ENCODE data around the gene EEPD1. TPM values are rescaled to one million over a fixed set of nuclear protein-coding genes. Genes with fewer than 3 reads are reported as not detected.

Gene EEPD1
- total RNA-seq, 2 donors from 2014 or later = 8.2 to 10.0 TPM

GRCh38 chr7:36110584-36110983, 42.5 kb upstream of the EEPD1 start:
- intact Hi-C loops (cut with DNase I) = no loop called here
- Histone ChIP-seq H3K4me1 (peaks cover 2% of the 10 kb centered on the region), H3K9me3 (no peaks in the 10 kb centered on the region), H3K27me3 (no peaks in the 10 kb centered on the region), H3K27ac (no peak overlapping the region), H3K9ac (ENCODE audit: low read depth in 2 of 2, low read length in 2 of 2) (no peak overlapping the region), H3K36me3 (no peaks in the 10 kb centered on the region), H3K4me3 (no peak overlapping the region)
- TF ChIP-seq CTCF (IDR thresholded peaks at IDR 0.05) = no peak
- no peak for DNase-seq

GRCh38 chr7:36112969-36113368, 40.1 kb upstream of the EEPD1 start:
- intact Hi-C loops (cut with DNase I) = no loop called here
- Histone ChIP-seq H3K27ac (no peak overlapping the region), H3K9ac (ENCODE audit: low read depth in 2 of 2, low read length in 2 of 2) (no peak overlapping the region), H3K4me1 (peaks cover 9% of the 10 kb centered on the region), H3K4me3 (no peak overlapping the region), H3K27me3 (no peaks in the 10 kb centered on the region), H3K9me3 (no peaks in the 10 kb centered on the region), H3K36me3 (no peaks in the 10 kb centered on the region)
- no peak for DNase-seq
- TF ChIP-seq CTCF (IDR thresholded peaks at IDR 0.05) = no peak

- H3K27ac ChIP-seq = no peak overlapping the region
- H3K27me3 ChIP-seq = no peaks in the 10 kb centered on the region
- H3K4me1 ChIP-seq = peaks cover 9% of the 10 kb centered on the region
- intact Hi-C loops (cut with DNase I) = no loop called here
- no peak for DNase-seq
- no peaks in the 10 kb centered on the region for H3K36me3 ChIP-seq
- H3K9me3 ChIP-seq = no peaks in the 10 kb centered on the region
- no peak for TF ChIP-seq CTCF (IDR thresholded peaks at IDR 0.05)
- H3K4me3 ChIP-seq = no peak overlapping the region
- no peak overlapping the region for H3K9ac ChIP-seq (ENCODE audit: low read depth in 2 of 2, low read length in 2 of 2)
Measured at GRCh38 chr7:36114355-36114754, 38.7 kb upstream of the EEPD1 start.

- Histone ChIP-seq H3K4me3 (no peak overlapping the region), H3K36me3 (no peaks in the 10 kb centered on the region), H3K9ac (ENCODE audit: low read depth in 2 of 2, low read length in 2 of 2) (no peak overlapping the region), H3K4me1 (peaks cover 9% of the 10 kb centered on the region), H3K27ac (no peak overlapping the region), H3K27me3 (no peaks in the 10 kb centered on the region), H3K9me3 (no peaks in the 10 kb centered on the region)
- peak; percentile 74 for DNase-seq
- TF ChIP-seq CTCF (IDR thresholded peaks at IDR 0.05) = no peak
- intact Hi-C loops (cut with DNase I) = no loop called here
Measured at GRCh38 chr7:36115448-36116321, 37.4 kb upstream of the EEPD1 start.

GRCh38 chr7:36116347-36117202, 36.5 kb upstream of the EEPD1 start:
- H3K9me3 ChIP-seq = no peaks in the 10 kb centered on the region
- no peak overlapping the region for H3K4me3 ChIP-seq
- intact Hi-C loops (cut with DNase I) = no loop called here
- H3K27me3 ChIP-seq = no peaks in the 10 kb centered on the region
- peaks cover 9% of the 10 kb centered on the region for H3K4me1 ChIP-seq
- H3K9ac ChIP-seq (ENCODE audit: low read depth in 2 of 2, low read length in 2 of 2) = no peak overlapping the region
- no peak for DNase-seq
- no peak overlapping the region for H3K27ac ChIP-seq
- TF ChIP-seq CTCF (IDR thresholded peaks at IDR 0.05) = no peak
- no peaks in the 10 kb centered on the region for H3K36me3 ChIP-seq
